Measurements from ENCODE around the gene ATF6B. TPM values are rescaled to one million over a fixed set of nuclear protein-coding genes. Genes with fewer than 3 reads are reported as not detected.

Gene ATF6B
- polyA plus RNA-seq, 2 donors, result 47.5 to 60.2 TPM

DNA sequence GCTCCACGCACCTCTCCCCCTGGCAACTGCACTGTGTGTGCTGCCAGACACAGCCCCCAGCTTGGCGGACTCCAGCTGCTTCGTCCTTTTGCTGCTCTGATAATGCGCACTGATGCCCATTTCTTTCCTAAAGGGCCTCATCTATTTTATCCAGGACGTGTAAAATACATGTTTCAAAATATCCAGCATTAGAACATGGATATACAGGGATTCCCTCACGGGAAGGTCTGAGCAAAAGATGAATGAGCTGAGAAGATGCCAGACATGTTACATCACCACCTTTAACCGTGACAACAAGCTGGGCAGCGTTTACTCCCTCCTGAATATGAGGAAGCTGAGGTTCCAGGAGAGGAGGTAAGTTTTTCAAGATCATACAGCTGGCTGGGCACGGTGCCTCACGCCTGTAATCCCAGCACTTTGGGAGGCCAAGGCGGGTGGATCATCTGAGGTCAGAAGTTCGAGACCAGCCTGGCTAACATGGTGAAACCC is 51.7 kb downstream of the ATF6B start:
- Histone ChIP-seq H3K36me3 (ENCODE audit: control insufficient read depth in 2 of 2, insufficient read depth in 2 of 2, low read length in 1 of 2) (no peaks in the 10 kb centered on the region), H3K9me3 (ENCODE audit: control insufficient read depth in 2 of 2, insufficient read depth in 1 of 2, low read depth in 1 of 2, low read length in 1 of 2) (no peaks in the 10 kb centered on the region), H3K4me1 (ENCODE audit: control insufficient read depth in 2 of 2, insufficient read depth in 2 of 2, low read length in 1 of 2) (peaks cover 0 to 6% of the 10 kb centered on the region in 2 donors), H3K27me3 (ENCODE audit: control insufficient read depth in 1 of 2, insufficient read depth in 2 of 2, low read length in 2 of 2) (no peaks in the 10 kb centered on the region), H3K4me3 (ENCODE audit: low read depth in 1 of 2, low read length in 2 of 2) (no peak overlapping the region), H3K27ac (ENCODE audit: low read depth in 2 of 2, low read length in 1 of 2) (peak overlapping the region; percentile 42 to 90)
- 43 to 47% methylated on average over 12 of the region's 12 CpGs for WGBS, 2 donors

DNA sequence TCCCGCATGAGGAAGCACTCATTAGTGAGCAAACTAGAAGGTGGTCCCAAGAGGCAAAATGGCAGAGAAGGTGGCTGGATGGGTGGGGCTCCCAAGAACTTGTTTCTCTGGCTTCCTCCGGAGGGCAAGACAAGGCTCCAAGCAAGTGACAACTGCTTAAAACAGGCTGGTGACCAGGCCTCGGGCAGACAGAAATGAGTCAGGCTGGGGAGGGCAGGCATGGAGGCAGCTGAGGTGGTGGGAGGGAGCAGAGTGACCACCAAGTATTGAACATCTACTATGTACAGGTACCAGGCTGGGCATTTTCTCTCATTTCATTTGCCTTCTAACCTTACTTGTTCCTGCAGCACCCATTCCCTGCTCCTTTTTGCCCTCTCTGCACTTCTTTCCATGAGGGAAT is 52.3 kb downstream of the ATF6B start:
- H3K4me3 ChIP-seq (ENCODE audit: low read depth in 1 of 2, low read length in 2 of 2), result no peak overlapping the region
- H3K9me3 ChIP-seq (ENCODE audit: control insufficient read depth in 2 of 2, insufficient read depth in 1 of 2, low read depth in 1 of 2, low read length in 1 of 2), result no peaks in the 10 kb centered on the region
- H3K27me3 ChIP-seq (ENCODE audit: control insufficient read depth in 1 of 2, insufficient read depth in 2 of 2, low read length in 2 of 2), result no peaks in the 10 kb centered on the region
- no peaks in the 10 kb centered on the region for H3K36me3 ChIP-seq (ENCODE audit: control insufficient read depth in 2 of 2, insufficient read depth in 2 of 2, low read length in 1 of 2)
- 60 to 65% methylated on average over 3 of the region's 3 CpGs for WGBS, 2 donors
- peak overlapping the region; percentile 42 to 90 for H3K27ac ChIP-seq (ENCODE audit: low read depth in 2 of 2, low read length in 1 of 2)
- peaks cover 0 to 2% of the 10 kb centered on the region in 2 donors for H3K4me1 ChIP-seq (ENCODE audit: control insufficient read depth in 2 of 2, insufficient read depth in 2 of 2, low read length in 1 of 2)

DNA sequence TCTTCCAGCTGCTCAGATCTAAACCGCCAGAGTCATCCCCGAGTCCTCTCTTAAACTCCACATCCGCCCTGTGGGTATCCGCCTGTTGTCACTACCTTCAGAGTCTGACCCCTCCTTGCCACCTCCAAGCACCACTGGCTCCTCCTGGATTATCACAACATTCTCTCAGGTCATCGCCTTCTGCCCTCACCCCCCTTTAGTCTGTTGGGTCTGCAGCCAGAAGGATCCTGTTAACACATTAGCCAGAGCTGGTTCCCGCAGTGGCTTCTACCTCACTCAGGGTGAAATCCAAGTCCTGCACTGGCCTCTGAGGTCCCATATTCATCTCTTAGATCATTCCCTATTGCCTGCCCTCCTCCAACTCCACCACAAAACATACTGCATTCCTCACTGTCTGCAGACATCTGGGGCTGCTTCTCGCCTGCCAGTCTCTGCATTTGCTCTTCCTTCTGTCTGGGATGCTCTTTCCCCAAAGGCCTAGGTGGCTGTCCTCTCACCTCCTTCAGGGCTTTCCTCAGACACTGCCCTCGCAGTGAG is 53.0 kb downstream of the ATF6B start:
- H3K4me1 ChIP-seq (ENCODE audit: control insufficient read depth in 2 of 2, insufficient read depth in 2 of 2, low read length in 1 of 2), result peaks cover 0 to 2% of the 10 kb centered on the region in 2 donors
- no peak overlapping the region for H3K4me3 ChIP-seq (ENCODE audit: low read depth in 1 of 2, low read length in 2 of 2)
- H3K36me3 ChIP-seq (ENCODE audit: control insufficient read depth in 2 of 2, insufficient read depth in 2 of 2, low read length in 1 of 2), result no peaks in the 10 kb centered on the region
- H3K27me3 ChIP-seq (ENCODE audit: control insufficient read depth in 1 of 2, insufficient read depth in 2 of 2, low read length in 2 of 2), result no peaks in the 10 kb centered on the region
- no peaks in the 10 kb centered on the region for H3K9me3 ChIP-seq (ENCODE audit: control insufficient read depth in 2 of 2, insufficient read depth in 1 of 2, low read depth in 1 of 2, low read length in 1 of 2)
- 82 to 90% methylated on average over 8 of the region's 8 CpGs for WGBS, 2 donors
- H3K27ac ChIP-seq (ENCODE audit: low read depth in 2 of 2, low read length in 1 of 2), result peak overlapping the region; percentile 6 to 90

DNA sequence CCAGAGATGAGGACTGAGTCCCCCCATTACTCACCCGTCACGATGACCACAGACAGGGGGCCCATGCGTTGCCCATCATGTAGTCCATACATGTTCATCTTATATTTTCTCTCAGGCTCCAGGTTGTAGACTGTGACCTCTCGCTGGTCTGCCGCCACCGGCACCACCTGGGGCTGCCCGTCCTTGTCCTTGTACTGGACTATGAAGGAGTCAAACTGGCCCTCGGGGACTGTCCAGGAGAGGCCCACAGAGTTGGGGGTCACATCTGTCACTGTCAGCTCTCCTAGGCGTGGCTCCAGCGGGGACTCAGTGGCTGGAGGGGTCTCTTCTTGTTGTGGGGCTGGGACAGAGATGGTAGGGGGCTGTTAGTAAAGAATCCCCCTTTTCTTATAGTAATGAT is 54.4 kb downstream of the ATF6B start:
- H3K36me3 ChIP-seq (ENCODE audit: control insufficient read depth in 2 of 2, insufficient read depth in 2 of 2, low read length in 1 of 2), result no peaks in the 10 kb centered on the region
- H3K4me1 ChIP-seq (ENCODE audit: control insufficient read depth in 2 of 2, insufficient read depth in 2 of 2, low read length in 1 of 2), result peaks cover 0 to 2% of the 10 kb centered on the region in 2 donors
- no peak overlapping the region for H3K4me3 ChIP-seq (ENCODE audit: low read depth in 1 of 2, low read length in 2 of 2)
- 89 to 94% methylated on average over 10 of the region's 10 CpGs for WGBS, 2 donors
- no peaks in the 10 kb centered on the region for H3K27me3 ChIP-seq (ENCODE audit: control insufficient read depth in 1 of 2, insufficient read depth in 2 of 2, low read length in 2 of 2)
- no peaks in the 10 kb centered on the region for H3K9me3 ChIP-seq (ENCODE audit: control insufficient read depth in 2 of 2, insufficient read depth in 1 of 2, low read depth in 1 of 2, low read length in 1 of 2)
- H3K27ac ChIP-seq (ENCODE audit: low read depth in 2 of 2, low read length in 1 of 2), result no peak overlapping the region

DNA sequence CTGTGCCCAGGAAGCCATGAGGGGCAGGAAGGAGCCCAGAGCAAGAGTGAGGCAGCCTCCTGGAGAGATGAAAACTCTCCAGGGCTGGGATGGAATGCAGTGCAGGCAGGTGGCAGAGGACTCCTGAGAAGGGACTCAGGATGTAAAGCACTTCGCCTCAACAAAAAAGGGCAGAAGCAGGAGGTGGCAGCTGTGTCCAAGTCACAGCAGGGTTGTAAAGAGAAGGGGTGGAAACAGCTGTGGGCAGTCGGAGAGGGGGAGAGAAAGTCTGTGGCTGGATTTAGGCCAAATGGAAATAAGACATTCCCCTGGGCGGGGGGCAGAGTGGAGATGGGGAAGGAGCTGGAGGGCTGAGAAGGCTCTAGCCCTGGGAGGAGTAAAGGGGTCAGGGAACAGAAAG is 54.9 kb downstream of the ATF6B start:
- H3K4me3 ChIP-seq (ENCODE audit: low read depth in 1 of 2, low read length in 2 of 2), result no peak overlapping the region
- H3K9me3 ChIP-seq (ENCODE audit: control insufficient read depth in 2 of 2, insufficient read depth in 1 of 2, low read depth in 1 of 2, low read length in 1 of 2), result no peaks in the 10 kb centered on the region
- H3K36me3 ChIP-seq (ENCODE audit: control insufficient read depth in 2 of 2, insufficient read depth in 2 of 2, low read length in 1 of 2), result no peaks in the 10 kb centered on the region
- no peaks in the 10 kb centered on the region for H3K27me3 ChIP-seq (ENCODE audit: control insufficient read depth in 1 of 2, insufficient read depth in 2 of 2, low read length in 2 of 2)
- peaks cover 0 to 2% of the 10 kb centered on the region in 2 donors for H3K4me1 ChIP-seq (ENCODE audit: control insufficient read depth in 2 of 2, insufficient read depth in 2 of 2, low read length in 1 of 2)
- WGBS, 2 donors, result 66 to 74% methylated on average over 3 of the region's 3 CpGs
- H3K27ac ChIP-seq (ENCODE audit: low read depth in 2 of 2, low read length in 1 of 2), result no peak overlapping the region

DNA sequence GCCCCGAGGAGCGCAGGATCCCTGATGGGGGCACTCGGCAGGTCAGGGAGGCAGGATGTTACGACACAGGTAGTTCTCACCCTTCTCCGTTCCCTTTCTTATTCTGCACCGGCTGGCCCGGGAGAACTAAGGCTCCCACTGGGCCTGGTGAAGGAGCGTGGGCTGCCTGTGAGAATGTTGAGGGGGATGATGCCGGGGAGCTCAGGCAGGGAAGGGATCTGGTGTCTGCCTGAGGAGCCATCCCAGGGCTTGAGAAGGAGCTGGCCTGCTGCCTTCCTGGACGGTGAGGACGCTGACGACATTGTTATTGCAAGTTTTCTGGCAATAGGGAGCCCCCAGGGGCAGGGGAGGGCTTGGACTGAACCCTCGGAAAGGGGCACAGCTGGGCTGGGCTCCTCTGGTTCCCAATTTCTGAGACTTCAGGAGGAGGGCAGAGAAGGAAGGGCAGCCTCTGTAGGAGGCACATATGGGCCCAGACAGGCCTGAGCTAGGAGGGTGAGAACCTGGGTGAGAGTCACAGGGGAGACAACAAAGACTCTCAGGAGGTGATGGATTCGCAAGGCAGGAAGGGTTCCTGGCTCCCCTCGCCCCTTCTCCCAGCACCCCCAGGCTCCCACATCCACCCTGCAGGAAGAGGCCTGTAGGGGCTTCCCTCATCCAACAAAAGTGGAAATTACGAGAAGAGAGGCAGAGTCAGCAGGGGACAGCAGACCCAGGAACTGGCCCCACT is 57.1 kb downstream of the ATF6B start:
- 70 to 73% methylated on average over 16 of the region's 16 CpGs for WGBS, 2 donors
- no peaks in the 10 kb centered on the region for H3K4me1 ChIP-seq (ENCODE audit: control insufficient read depth in 2 of 2, insufficient read depth in 2 of 2, low read length in 1 of 2)
- no peaks in the 10 kb centered on the region for H3K27me3 ChIP-seq (ENCODE audit: control insufficient read depth in 1 of 2, insufficient read depth in 2 of 2, low read length in 2 of 2)
- H3K9me3 ChIP-seq (ENCODE audit: control insufficient read depth in 2 of 2, insufficient read depth in 1 of 2, low read depth in 1 of 2, low read length in 1 of 2), result no peaks in the 10 kb centered on the region
- H3K27ac ChIP-seq (ENCODE audit: low read depth in 2 of 2, low read length in 1 of 2), result peak overlapping the region; percentile 26 to 34
- no peak overlapping the region for H3K4me3 ChIP-seq (ENCODE audit: low read depth in 1 of 2, low read length in 2 of 2)
- H3K36me3 ChIP-seq (ENCODE audit: control insufficient read depth in 2 of 2, insufficient read depth in 2 of 2, low read length in 1 of 2), result no peaks in the 10 kb centered on the region

DNA sequence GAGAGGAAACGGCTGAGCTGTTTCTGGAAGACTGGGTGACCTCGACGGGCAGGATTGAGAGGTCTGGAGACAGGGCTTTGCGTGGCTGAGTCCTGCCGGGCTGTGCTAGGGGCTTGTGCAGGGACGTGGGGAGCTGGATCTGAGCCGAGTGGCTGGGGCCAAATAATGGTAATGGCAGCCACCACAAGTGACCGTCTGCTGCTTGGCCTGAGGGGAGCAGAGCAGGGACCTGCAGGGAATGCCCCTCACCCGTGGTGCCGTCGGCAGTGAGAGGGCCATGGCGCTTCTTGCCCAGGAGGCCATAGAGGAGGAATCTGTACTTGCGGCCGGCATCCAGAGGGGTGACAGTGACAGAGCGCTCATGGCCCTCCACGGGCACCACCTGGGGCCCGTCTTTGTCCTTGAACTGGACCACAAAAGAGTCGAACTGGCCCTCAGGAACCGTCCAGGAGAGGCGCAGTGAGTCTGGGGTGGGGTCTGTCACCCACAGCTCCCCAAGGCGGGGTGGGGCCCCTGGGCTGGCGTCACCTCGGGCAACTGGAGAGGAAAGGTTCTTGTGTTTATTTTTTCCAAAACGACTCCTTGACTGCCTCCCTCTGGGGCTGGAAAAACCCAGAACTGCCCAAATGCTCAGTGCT is 58.0 kb downstream of the ATF6B start:
- Histone ChIP-seq H3K36me3 (ENCODE audit: control insufficient read depth in 2 of 2, insufficient read depth in 2 of 2, low read length in 1 of 2) (no peaks in the 10 kb centered on the region), H3K27ac (ENCODE audit: low read depth in 2 of 2, low read length in 1 of 2) (no peak overlapping the region), H3K9me3 (ENCODE audit: control insufficient read depth in 2 of 2, insufficient read depth in 1 of 2, low read depth in 1 of 2, low read length in 1 of 2) (no peaks in the 10 kb centered on the region), H3K4me3 (ENCODE audit: low read depth in 1 of 2, low read length in 2 of 2) (no peak overlapping the region), H3K4me1 (ENCODE audit: control insufficient read depth in 2 of 2, insufficient read depth in 2 of 2, low read length in 1 of 2) (no peaks in the 10 kb centered on the region), H3K27me3 (ENCODE audit: control insufficient read depth in 1 of 2, insufficient read depth in 2 of 2, low read length in 2 of 2) (no peaks in the 10 kb centered on the region)
- WGBS, 2 donors, result 78 to 79% methylated on average over 24 of the region's 24 CpGs

DNA sequence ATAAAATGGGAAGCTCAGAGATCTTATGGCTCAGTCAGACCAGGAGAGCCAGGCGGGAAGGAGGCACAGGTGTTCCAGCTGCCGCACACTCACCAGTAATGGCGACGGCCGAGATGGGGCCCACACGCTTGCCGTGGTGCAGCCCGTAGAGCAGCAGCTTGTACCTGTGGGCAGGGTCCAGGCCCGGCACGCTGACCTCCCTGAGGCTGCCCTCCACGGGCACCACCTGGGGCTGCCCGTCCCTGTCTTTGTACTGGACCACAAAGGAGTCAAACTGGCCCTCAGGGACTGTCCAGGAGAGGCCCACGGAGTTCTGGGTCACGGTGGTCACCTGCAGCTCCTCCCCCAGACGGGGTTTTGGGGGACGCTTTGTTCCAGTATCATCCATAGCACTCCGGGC is 58.6 kb downstream of the ATF6B start:
- Histone ChIP-seq H3K9me3 (ENCODE audit: control insufficient read depth in 2 of 2, insufficient read depth in 1 of 2, low read depth in 1 of 2, low read length in 1 of 2) (no peaks in the 10 kb centered on the region), H3K4me3 (ENCODE audit: low read depth in 1 of 2, low read length in 2 of 2) (no peak overlapping the region), H3K27me3 (ENCODE audit: control insufficient read depth in 1 of 2, insufficient read depth in 2 of 2, low read length in 2 of 2) (no peaks in the 10 kb centered on the region), H3K4me1 (ENCODE audit: control insufficient read depth in 2 of 2, insufficient read depth in 2 of 2, low read length in 1 of 2) (no peaks in the 10 kb centered on the region), H3K36me3 (ENCODE audit: control insufficient read depth in 2 of 2, insufficient read depth in 2 of 2, low read length in 1 of 2) (no peaks in the 10 kb centered on the region), H3K27ac (ENCODE audit: low read depth in 2 of 2, low read length in 1 of 2) (no peak overlapping the region)
- 87 to 91% methylated on average over 17 of the region's 17 CpGs for WGBS, 2 donors

DNA sequence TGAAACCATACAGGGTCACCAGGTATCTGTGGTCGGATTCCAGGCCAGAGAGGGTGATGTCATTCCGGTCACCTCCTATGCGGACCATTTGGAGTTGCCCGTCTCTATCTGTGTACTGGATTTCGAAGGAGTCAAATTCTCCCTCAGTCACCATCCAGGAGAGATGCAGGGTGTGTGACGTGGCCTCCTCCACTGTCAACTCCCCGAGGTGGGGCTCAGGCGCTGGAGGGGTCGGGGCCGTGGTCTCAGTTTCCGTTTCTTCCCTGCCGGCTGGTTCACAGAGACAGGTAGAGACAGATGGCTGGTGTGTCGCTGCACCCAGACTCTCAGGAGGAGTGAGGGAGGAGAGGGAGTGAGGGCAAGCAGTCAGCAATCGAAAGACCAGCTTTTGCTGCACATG is 59.2 kb downstream of the ATF6B start:
- Histone ChIP-seq H3K27me3 (ENCODE audit: control insufficient read depth in 1 of 2, insufficient read depth in 2 of 2, low read length in 2 of 2) (no peaks in the 10 kb centered on the region), H3K4me1 (ENCODE audit: control insufficient read depth in 2 of 2, insufficient read depth in 2 of 2, low read length in 1 of 2) (no peaks in the 10 kb centered on the region), H3K36me3 (ENCODE audit: control insufficient read depth in 2 of 2, insufficient read depth in 2 of 2, low read length in 1 of 2) (no peaks in the 10 kb centered on the region), H3K4me3 (ENCODE audit: low read depth in 1 of 2, low read length in 2 of 2) (no peak overlapping the region), H3K27ac (ENCODE audit: low read depth in 2 of 2, low read length in 1 of 2) (no peak overlapping the region), H3K9me3 (ENCODE audit: control insufficient read depth in 2 of 2, insufficient read depth in 1 of 2, low read depth in 1 of 2, low read length in 1 of 2) (no peaks in the 10 kb centered on the region)
- 89% methylated on average over 14 of the region's 14 CpGs for WGBS, 2 donors
